Prostate gland (tissue), 2 donors: Measurements from ENCODE around the gene MDGA2. TPM values are rescaled to one million over a fixed set of nuclear protein-coding genes. Genes with fewer than 3 reads are reported as not detected.

Experiments used
- DNase-seq: peaks from one replicate; pipeline ENCODE4 v3.0.0-alpha.2; 2019; ENCODE audit warnings: low spot score
- H3K27ac ChIP-seq, 2 donors: fragments of 200-600 bp; sonication (generic); 2 replicates each; pipeline ENCODE4 v1.5.1; 2017 to 2019
- H3K27me3 ChIP-seq: fragments of 200-600 bp; sonication (generic); replicated peaks from 2 replicates; pipeline ENCODE4 v1.5.1; 2019; ENCODE audit not compliant: insufficient read depth
- H3K36me3 ChIP-seq, 2 donors: fragments of 200-600 bp; sonication (generic); 1 replicate in 1 of 2; 2 replicates in 1 of 2; pipeline versions ENCODE4 v1.5.1 to v1.8.1; 2017 to 2019
- H3K4me1 ChIP-seq: fragments of 200-600 bp; sonication (generic); replicated peaks from 2 replicates; pipeline ENCODE4 v1.5.1; 2019
- H3K4me3 ChIP-seq, 2 donors: fragments of 200-600 bp; sonication (generic); 2 replicates each; pipeline ENCODE4 v1.5.1; 2017 to 2019
- H3K9me3 ChIP-seq: fragments of 200-600 bp; sonication (generic); 2 replicates; pipeline ENCODE4 v1.5.1; 2017
- CTCF ChIP-seq, 4 experiments: fragments of 200-600 bp in 2 of 4; fragments of 450-650 bp in 2 of 4; sonication (generic) in 2 of 4; IDR thresholded peaks; 1 replicate in 3 of 4; 2 replicates in 1 of 4; pipeline ENCODE4 v1.5.1; 2016 to 2019; ENCODE audit warnings: antibody characterized with exemption in 4 of 4, mild to moderate bottlenecking in 2 of 4, moderate library complexity in 2 of 4
- POLR2A ChIP-seq: fragments of 450-650 bp; IDR thresholded peaks from one replicate; pipeline ENCODE4 v1.6.1; 2016; ENCODE audit warnings: antibody characterized with exemption, mild to moderate bottlenecking
- POLR2AphosphoS5 ChIP-seq: sonication (generic); formaldehyde crosslinking; IDR thresholded peaks from one replicate; pipeline ENCODE4 v1.6.1; 2017; ENCODE audit warnings: antibody characterized with exemption
- WGBS: methylation state at CpG from one replicate; pipeline ENCODE4 v1.1.5; 2018; 5-methylcytosine and 5-hydroxymethylcytosine counted together
- intact Hi-C: fragments of 100-400 bp; cut with DNase I; formaldehyde crosslinking; loops from one replicate; pipeline ENCODE4 v1.14.2; 2022
- total RNA-seq, 2 donors: library from RNA; depleted of rRNA; stranded (reverse); fragments of >200 nt; gene quantifications; one replicate each; pipeline ENCODE4 v1.1.0, GENCODE V29; 2016

Gene MDGA2
- total RNA-seq, 2 donors from 2014 or later = 2.1 TPM; not detected in 1

- Histone ChIP-seq H3K27ac (no peak overlapping the region), H3K9me3 (no peaks in the 10 kb centered on the region), H3K4me3 (no peak overlapping the region), H3K27me3 (no peaks in the 10 kb centered on the region), H3K4me1 (no peaks in the 10 kb centered on the region), H3K36me3 (no peaks in the 10 kb centered on the region)
- TF ChIP-seq POLR2AphosphoS5 (no peak), CTCF (IDR thresholded peaks at IDR 0.05) (no peak), POLR2A (no peak)
- DNase-seq = no peak
- intact Hi-C loops = no loop called here
These were observed 685.8 kb downstream of the MDGA2 start for GRCh38 chr14:46989566-46989965.

- Histone ChIP-seq H3K4me1 (no peaks in the 10 kb centered on the region), H3K4me3 (no peak overlapping the region), H3K9me3 (no peaks in the 10 kb centered on the region), H3K27ac (no peak overlapping the region), H3K27me3 (no peaks in the 10 kb centered on the region), H3K36me3 (no peaks in the 10 kb centered on the region)
- DNase-seq = no peak
- TF ChIP-seq POLR2AphosphoS5 (no peak), CTCF (IDR thresholded peaks at IDR 0.05) (no peak), POLR2A (no peak)
- WGBS = 92% methylated on average over 4 of the region's 4 CpGs
- intact Hi-C loops = no loop called here
These were observed 687.1 kb downstream of the MDGA2 start for GRCh38 chr14:46988312-46988711.

- no peak for TF ChIP-seq POLR2A
- TF ChIP-seq POLR2AphosphoS5 = no peak
- TF ChIP-seq CTCF (IDR thresholded peaks at IDR 0.05) = no peak
- intact Hi-C loops = no loop called here
- H3K27me3 ChIP-seq = no peaks in the 10 kb centered on the region
- H3K27ac ChIP-seq = no peak overlapping the region
- H3K9me3 ChIP-seq = no peaks in the 10 kb centered on the region
- DNase-seq = no peak
- WGBS = 54% methylated on average over 6 of the region's 6 CpGs
- H3K4me3 ChIP-seq = no peak overlapping the region
- H3K36me3 ChIP-seq = no peaks in the 10 kb centered on the region
- H3K4me1 ChIP-seq = no peaks in the 10 kb centered on the region
These were observed 689.6 kb downstream of the MDGA2 start for GRCh38 chr14:46985529-46986380.

- WGBS = 57% methylated on average over 2 of the region's 2 CpGs
- TF ChIP-seq POLR2A = no peak
- no peak for TF ChIP-seq CTCF (IDR thresholded peaks at IDR 0.05)
- no peak for TF ChIP-seq POLR2AphosphoS5
- DNase-seq = no peak
- Histone ChIP-seq H3K27me3 (no peaks in the 10 kb centered on the region), H3K36me3 (no peaks in the 10 kb centered on the region), H3K4me1 (no peaks in the 10 kb centered on the region), H3K4me3 (no peak overlapping the region), H3K9me3 (no peaks in the 10 kb centered on the region), H3K27ac (no peak overlapping the region)
- intact Hi-C loops = no loop called here
These were observed 702.1 kb downstream of the MDGA2 start for GRCh38 chr14:46973295-46973694.

- Histone ChIP-seq H3K27me3 (no peaks in the 10 kb centered on the region), H3K9me3 (no peaks in the 10 kb centered on the region), H3K27ac (no peak overlapping the region), H3K4me3 (no peak overlapping the region), H3K36me3 (no peaks in the 10 kb centered on the region), H3K4me1 (no peaks in the 10 kb centered on the region)
- intact Hi-C loops = no loop called here
- 35% methylated on average over 3 of the region's 3 CpGs for whole genome bisulfite sequencing
- TF ChIP-seq POLR2AphosphoS5 = no peak
- TF ChIP-seq CTCF (IDR thresholded peaks at IDR 0.05) = no peak
- no peak for TF ChIP-seq POLR2A
- no peak for DNase-seq
These were observed 711.0 kb downstream of the MDGA2 start for GRCh38 chr14:46964378-46964777.
